ENCODE measurements around the gene KRTAP12-3.

Gene KRTAP12-3

GRCh38 chr21:44701023-44701400, 43.3 kb downstream of the KRTAP12-3 start:
- DNase-seq (ENCODE audit: extremely low read depth in 1 of 2, low read depth in 1 of 2): no peak

- DNase-seq (ENCODE audit: extremely low read depth in 1 of 2, low read depth in 1 of 2): no peak
Observed at GRCh38 chr21:44701541-44701940, 43.8 kb downstream of the KRTAP12-3 start.

DNA sequence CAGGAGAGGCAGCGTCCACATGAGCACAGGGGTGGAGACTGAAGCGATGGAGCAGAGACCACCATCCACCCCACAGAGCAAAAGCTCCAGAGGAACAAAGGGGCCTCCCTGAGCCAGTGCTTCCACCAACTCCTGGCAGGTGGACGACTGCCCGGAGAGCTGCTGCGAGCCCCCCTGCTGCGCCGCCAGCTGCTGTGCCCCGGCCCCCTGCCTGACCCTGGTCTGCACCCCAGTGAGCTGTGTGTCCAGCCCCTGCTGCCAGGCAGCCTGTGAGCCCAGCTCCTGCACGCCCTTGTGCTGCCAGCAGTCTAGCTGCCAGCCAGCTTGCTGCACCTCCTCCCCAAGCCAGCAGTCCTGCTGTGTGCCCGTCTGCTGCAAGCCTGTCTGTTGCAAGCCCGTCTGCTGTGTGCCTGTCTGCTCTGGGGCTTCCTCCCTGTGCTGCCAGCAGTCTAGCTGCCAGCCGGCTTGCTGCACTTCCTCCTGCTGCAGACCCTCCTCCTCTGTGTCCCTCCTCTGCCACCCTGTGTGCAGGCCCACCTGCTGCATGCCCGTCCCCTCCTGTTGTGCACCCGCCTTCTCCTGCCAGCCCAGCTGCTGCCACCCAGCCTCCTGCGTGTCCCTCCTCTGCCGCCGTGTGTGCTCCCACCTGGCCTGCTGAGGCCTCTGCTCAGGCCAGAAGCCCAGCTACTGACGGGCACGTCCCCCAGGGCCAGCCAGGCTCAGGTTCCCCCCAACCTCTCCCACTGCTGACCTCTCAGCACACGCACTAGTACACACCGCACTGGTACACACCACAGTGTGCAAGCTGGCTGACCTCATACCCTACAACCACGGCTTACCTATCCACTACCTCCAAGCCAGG, 44.6 kb downstream of the KRTAP12-3 start:
- DNase-seq (ENCODE audit: extremely low read depth in 1 of 2, low read depth in 1 of 2): no peak

- DNase-seq (ENCODE audit: extremely low read depth in 1 of 2, low read depth in 1 of 2): no peak
Observed at GRCh38 chr21:44702973-44703730, 45.4 kb downstream of the KRTAP12-3 start.

DNA sequence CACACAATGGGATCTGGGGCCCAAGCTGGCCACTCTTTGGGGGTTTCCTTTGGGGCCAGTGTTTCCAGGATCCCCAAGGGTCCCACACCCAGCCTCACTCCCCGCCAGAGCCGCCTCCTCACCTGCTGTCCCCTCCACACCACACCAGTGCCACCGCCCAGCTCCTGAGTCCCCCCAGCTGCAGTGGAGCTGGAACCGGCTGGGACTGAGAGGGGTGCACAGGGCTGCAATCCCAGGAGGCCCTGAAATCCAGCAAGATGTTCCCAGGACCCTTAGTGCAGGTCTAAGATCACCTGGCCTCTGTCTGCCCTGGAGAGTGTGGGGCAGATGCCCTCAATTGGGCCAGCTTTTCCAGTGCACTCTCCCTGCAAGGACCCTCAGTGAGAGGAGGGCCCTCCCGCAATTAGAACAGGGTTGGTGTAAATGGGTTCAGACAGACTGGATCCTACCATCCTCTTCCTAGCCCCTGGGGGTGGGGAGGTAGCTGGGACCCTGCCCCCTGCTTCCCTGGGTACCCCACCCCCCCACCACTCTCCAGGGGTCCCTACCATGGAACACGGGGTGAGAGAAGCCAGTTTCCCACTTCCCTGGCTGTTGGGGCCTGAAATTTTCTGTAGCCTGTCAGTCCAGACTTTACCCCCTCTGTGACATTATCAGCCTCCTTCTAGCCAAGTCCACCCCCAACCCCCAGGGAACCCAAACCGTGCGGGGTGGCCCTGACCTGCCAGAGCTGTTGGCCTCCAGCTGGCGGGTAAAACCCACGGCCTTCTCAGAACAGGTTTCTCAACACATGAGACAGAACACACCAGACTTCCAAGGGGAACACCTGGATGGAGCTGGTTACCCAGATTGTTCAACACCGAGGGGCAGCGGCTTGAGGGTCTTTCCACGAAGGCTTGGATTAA, 46.3 kb downstream of the KRTAP12-3 start:
- no peak for DNase-seq (ENCODE audit: extremely low read depth in 1 of 2, low read depth in 1 of 2)

GRCh38 chr21:44704636-44705001, 46.9 kb downstream of the KRTAP12-3 start:
- no peak for DNase-seq (ENCODE audit: extremely low read depth in 1 of 2, low read depth in 1 of 2)

DNA sequence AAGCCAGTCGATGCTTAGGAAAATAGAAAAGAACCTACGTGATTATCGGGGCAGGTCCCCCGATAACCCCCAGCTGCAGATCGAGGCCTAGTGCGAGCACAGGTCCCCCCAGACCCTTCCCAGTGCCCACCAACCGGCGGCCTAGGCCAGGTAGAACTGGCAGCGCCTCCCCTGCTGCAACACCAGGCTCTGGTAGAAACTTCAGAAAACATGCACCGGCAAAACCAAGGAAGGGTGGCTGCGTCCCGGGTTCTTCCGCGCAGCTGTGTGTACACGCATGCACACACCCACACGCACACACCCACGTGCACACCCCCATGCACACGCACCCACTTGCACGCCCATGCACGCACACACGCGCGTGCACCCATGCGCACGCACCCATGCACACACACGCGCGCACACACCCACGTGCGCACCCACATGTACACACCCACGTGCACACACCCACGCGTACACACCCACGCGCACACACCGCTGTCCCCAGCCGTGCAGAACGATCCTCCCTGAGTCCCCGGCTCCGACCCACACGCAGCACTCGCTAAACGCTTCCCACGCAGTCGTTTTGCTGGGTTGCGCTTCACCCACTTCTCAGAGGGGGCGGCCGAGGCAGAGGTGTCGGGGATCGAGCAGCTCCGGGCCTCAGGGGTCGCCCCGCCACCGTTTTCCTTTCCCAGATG, 48.4 kb downstream of the KRTAP12-3 start:
- no peak for DNase-seq (ENCODE audit: extremely low read depth in 1 of 2, low read depth in 1 of 2)

GRCh38 chr21:44706706-44707581, 49.2 kb downstream of the KRTAP12-3 start:
- no peak for DNase-seq (ENCODE audit: extremely low read depth in 1 of 2, low read depth in 1 of 2)
